BLaER1 (cell line): ENCODE data around the gene MBTPS1.

Source experiments
- H3K27ac ChIP-seq: shearing (Covaris generic); formaldehyde crosslinking; 2 replicates; pipeline ENCODE4 v1.8.1; 2022
- H3K27me3 ChIP-seq: shearing (Covaris generic); formaldehyde crosslinking; 2 replicates; pipeline ENCODE4 v1.8.1; 2022
- H3K36me3 ChIP-seq: shearing (Covaris generic); formaldehyde crosslinking; 2 replicates; pipeline ENCODE4 v1.8.1; 2022
- H3K4me1 ChIP-seq: shearing (Covaris generic); formaldehyde crosslinking; 2 replicates; pipeline ENCODE4 v1.8.1; 2022
- H3K4me2 ChIP-seq: shearing (Covaris generic); formaldehyde crosslinking; 2 replicates; pipeline ENCODE4 v1.8.1; 2022
- H3K4me3 ChIP-seq: shearing (Covaris generic); formaldehyde crosslinking; 2 replicates; pipeline ENCODE4 v1.8.1; 2022
- H3K9ac ChIP-seq: shearing (Covaris generic); formaldehyde crosslinking; 2 replicates; pipeline ENCODE4 v1.8.1; 2022
- H3K9me3 ChIP-seq: shearing (Covaris generic); formaldehyde crosslinking; 2 replicates; pipeline ENCODE4 v1.8.1; 2022
- H4K20me1 ChIP-seq: shearing (Covaris generic); formaldehyde crosslinking; 2 replicates; pipeline ENCODE4 v1.8.1; 2022
- Cebpa-rat ChIP-seq: shearing (Covaris generic); IDR thresholded peaks from 2 replicates; pipeline ENCODE4 v1.8.1; 2022

The MBTPS1 gene

GRCh38 chr16:84104231-84104630 lies 12.5 kb downstream of the MBTPS1 start:
- H3K27ac ChIP-seq: no peak overlapping the region
- H3K4me2 ChIP-seq: peak overlapping the region; percentile 75; the same call in 1 of the 2 replicates
- no peaks in the 10 kb centered on the region for H3K27me3 ChIP-seq
- TF ChIP-seq Cebpa-rat: no peak
- H3K4me1 ChIP-seq: peaks cover 63% of the 10 kb centered on the region
- no peak overlapping the region for H3K4me3 ChIP-seq
- peaks cover 61% of the 10 kb centered on the region for H3K36me3 ChIP-seq
- peaks cover 100% of the 10 kb centered on the region for H4K20me1 ChIP-seq
- H3K9me3 ChIP-seq: no peaks in the 10 kb centered on the region
- H3K9ac ChIP-seq: no peak overlapping the region

DNA sequence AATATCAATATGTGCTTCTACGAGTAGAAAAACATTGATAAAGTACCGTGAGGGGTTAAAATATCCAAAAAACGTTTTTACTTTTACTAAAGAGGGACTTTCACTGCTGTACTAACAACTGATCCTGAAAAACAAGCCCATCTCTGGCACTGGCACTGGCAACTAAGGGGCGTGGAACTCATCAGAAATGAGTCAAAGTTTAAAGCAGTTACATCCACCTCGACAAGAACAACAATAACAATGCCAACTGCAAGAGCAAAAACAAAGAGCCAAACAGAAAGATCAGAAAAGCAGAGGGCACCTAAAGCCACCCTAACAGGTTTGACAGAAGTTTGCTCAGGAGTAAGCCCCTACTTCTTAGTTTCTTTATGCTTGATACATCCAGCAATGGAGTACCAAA lies 13.1 kb downstream of the MBTPS1 start:
- no peaks in the 10 kb centered on the region for H3K27me3 ChIP-seq
- H3K36me3 ChIP-seq: peaks cover 61% of the 10 kb centered on the region
- H3K9me3 ChIP-seq: no peaks in the 10 kb centered on the region
- H3K4me2 ChIP-seq: no peak overlapping the region
- no peak for TF ChIP-seq Cebpa-rat
- H3K4me1 ChIP-seq: peaks cover 63% of the 10 kb centered on the region
- H3K27ac ChIP-seq: no peak overlapping the region
- H3K4me3 ChIP-seq: no peak overlapping the region
- H3K9ac ChIP-seq: no peak overlapping the region
- peaks cover 100% of the 10 kb centered on the region for H4K20me1 ChIP-seq

DNA sequence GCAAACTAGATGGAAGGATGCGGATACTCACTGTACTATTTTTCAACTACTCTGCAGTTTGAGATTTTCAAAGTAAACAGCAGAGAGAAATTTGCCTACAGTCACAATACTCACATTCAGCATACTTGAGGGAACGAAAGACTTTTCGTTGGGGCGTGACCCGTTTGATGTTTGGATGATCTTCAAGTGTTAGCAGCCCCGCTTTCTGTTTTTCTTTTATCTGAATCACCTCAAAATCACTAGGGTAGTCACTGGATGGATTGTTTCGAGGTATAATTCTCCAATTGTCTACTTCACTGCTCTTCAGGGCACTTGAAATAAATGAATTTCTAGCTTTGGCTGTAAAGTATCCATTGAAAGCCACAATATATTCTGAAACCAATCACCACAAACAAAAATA lies 17.8 kb downstream of the MBTPS1 start:
- Histone ChIP-seq H3K27me3 (no peaks in the 10 kb centered on the region), H3K4me3 (no peak overlapping the region), H3K9ac (no peak overlapping the region), H3K4me1 (peaks cover 33% of the 10 kb centered on the region), H3K27ac (no peak overlapping the region), H3K9me3 (no peaks in the 10 kb centered on the region), H3K4me2 (no peak overlapping the region), H3K36me3 (peaks cover 82% of the 10 kb centered on the region), H4K20me1 (peaks cover 100% of the 10 kb centered on the region)
- no peak for TF ChIP-seq Cebpa-rat

DNA sequence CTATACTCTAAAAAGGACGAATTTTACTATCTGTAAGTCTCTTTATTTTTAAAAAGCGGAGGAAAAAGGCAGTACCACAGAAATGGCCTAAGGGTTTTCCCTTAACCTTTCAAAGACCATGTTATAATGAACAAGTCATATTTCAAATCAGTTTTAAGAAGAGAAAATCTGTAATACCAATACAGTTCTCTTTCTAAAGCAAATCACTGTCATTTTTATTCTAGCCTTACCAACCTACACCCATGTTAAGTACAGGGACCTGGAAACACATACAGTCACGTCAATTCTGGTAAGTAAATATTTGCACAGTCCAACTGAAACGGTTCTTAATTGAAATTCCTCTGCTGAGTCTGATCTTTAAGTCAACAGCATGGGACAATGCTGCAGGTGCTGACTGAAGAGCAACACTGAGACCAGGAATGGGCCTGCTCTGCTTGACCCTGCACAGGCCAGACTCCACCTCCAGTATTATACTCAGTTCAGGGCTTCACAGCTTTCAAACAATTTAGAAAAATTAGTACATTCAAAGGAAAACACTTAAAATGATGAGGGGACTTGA lies 20.2 kb downstream of the MBTPS1 start:
- TF ChIP-seq Cebpa-rat: no peak
- peaks cover 100% of the 10 kb centered on the region for H4K20me1 ChIP-seq
- H3K4me1 ChIP-seq: peaks cover 23% of the 10 kb centered on the region
- no peak overlapping the region for H3K4me3 ChIP-seq
- H3K36me3 ChIP-seq: peaks cover 96% of the 10 kb centered on the region
- H3K9me3 ChIP-seq: no peaks in the 10 kb centered on the region
- H3K27ac ChIP-seq: no peak overlapping the region
- no peak overlapping the region for H3K9ac ChIP-seq
- H3K4me2 ChIP-seq: no peak overlapping the region
- H3K27me3 ChIP-seq: no peaks in the 10 kb centered on the region

DNA sequence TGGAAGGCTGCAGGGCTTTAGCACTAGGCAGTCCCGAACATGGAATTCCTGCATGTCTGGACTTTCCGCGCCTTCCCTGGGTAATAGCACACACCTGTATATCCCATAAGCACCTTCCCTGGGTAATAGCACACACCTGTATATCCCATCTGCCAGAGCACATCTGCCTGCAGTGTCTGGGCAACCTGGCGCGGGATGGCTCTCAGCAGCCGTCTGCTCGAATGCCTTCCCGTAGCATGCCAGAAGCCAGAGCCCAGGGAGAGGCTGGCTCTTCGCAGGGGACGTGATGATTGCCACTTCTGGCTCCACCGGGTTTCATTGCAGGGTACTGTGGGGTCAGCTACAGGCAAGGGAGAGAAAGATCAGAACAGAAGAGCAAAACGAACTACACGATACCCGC lies 21.3 kb downstream of the MBTPS1 start:
- no peak for TF ChIP-seq Cebpa-rat
- H3K4me3 ChIP-seq: no peak overlapping the region
- H3K4me1 ChIP-seq: peaks cover 24% of the 10 kb centered on the region
- H3K27ac ChIP-seq: no peak overlapping the region
- H4K20me1 ChIP-seq: peaks cover 100% of the 10 kb centered on the region
- no peaks in the 10 kb centered on the region for H3K27me3 ChIP-seq
- peaks cover 95% of the 10 kb centered on the region for H3K36me3 ChIP-seq
- H3K4me2 ChIP-seq: no peak overlapping the region
- no peak overlapping the region for H3K9ac ChIP-seq
- no peaks in the 10 kb centered on the region for H3K9me3 ChIP-seq

DNA sequence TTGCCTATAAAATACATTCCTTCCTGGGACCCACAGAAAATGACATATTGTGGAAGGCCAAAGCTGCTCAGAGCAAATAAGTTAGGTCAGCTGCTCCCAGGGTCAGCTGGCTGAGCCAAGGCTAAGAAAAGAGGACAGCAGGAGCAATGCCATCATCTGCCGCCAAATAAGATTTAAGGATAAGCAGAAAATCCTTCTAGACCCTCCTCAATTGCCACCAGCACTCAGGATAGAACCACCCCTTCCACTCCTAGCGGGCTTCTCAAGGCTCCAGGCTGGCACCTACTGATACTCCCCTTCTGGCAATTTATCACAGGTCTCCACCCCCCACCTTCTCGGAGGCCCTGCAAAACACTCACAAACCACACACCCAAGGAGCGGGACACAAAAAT lies 22.9 kb downstream of the MBTPS1 start:
- Histone ChIP-seq H3K4me2 (no peak overlapping the region), H3K36me3 (peaks cover 90% of the 10 kb centered on the region), H3K9ac (no peak overlapping the region), H3K27me3 (no peaks in the 10 kb centered on the region), H3K4me3 (no peak overlapping the region), H4K20me1 (peaks cover 100% of the 10 kb centered on the region), H3K9me3 (no peaks in the 10 kb centered on the region), H3K4me1 (peaks cover 31% of the 10 kb centered on the region), H3K27ac (no peak overlapping the region)
- no peak for TF ChIP-seq Cebpa-rat

GRCh38 chr16:84093120-84093878 lies 23.4 kb downstream of the MBTPS1 start:
- Histone ChIP-seq H3K27me3 (no peaks in the 10 kb centered on the region), H3K4me3 (no peak overlapping the region), H3K9me3 (no peaks in the 10 kb centered on the region), H3K9ac (no peak overlapping the region), H3K36me3 (peaks cover 84% of the 10 kb centered on the region), H3K4me1 (peaks cover 34% of the 10 kb centered on the region), H3K27ac (no peak overlapping the region), H3K4me2 (no peak overlapping the region), H4K20me1 (peaks cover 100% of the 10 kb centered on the region)
- TF ChIP-seq Cebpa-rat: no peak

GRCh38 chr16:84091460-84091859 lies 25.3 kb downstream of the MBTPS1 start:
- Histone ChIP-seq H3K4me1 (peaks cover 50% of the 10 kb centered on the region), H3K27ac (no peak overlapping the region), H3K27me3 (no peaks in the 10 kb centered on the region), H4K20me1 (peaks cover 100% of the 10 kb centered on the region), H3K4me3 (no peak overlapping the region), H3K9ac (no peak overlapping the region), H3K4me2 (no peak overlapping the region), H3K9me3 (no peaks in the 10 kb centered on the region), H3K36me3 (peaks cover 76% of the 10 kb centered on the region)
- no peak for TF ChIP-seq Cebpa-rat

DNA sequence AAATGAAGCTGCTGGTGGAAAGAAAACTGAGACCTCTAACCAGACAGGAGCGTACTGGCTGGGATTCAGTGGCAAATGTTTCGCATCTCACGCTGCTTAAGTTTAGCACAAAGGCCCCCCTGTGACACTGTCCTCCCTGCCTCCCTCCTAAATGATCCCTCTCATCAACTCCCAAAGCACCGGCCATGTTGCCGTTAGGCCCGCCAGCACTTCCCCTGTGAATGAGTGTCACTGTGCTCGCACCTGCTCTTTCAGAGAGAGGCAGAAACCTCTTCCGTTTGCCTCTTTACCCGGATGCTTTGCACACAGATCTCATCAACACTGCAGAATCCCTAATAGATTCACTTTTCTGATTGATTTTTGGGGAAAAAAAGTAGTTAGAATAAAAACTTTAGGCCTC lies 26.5 kb downstream of the MBTPS1 start:
- H3K4me2 ChIP-seq: peak overlapping the region; percentile 90
- no peak for TF ChIP-seq Cebpa-rat
- H4K20me1 ChIP-seq: peaks cover 93% of the 10 kb centered on the region
- peaks cover 69% of the 10 kb centered on the region for H3K36me3 ChIP-seq
- no peaks in the 10 kb centered on the region for H3K27me3 ChIP-seq
- no peak overlapping the region for H3K9ac ChIP-seq
- H3K4me1 ChIP-seq: peaks cover 63% of the 10 kb centered on the region
- H3K4me3 ChIP-seq: no peak overlapping the region
- H3K27ac ChIP-seq: no peak overlapping the region
- no peaks in the 10 kb centered on the region for H3K9me3 ChIP-seq

DNA sequence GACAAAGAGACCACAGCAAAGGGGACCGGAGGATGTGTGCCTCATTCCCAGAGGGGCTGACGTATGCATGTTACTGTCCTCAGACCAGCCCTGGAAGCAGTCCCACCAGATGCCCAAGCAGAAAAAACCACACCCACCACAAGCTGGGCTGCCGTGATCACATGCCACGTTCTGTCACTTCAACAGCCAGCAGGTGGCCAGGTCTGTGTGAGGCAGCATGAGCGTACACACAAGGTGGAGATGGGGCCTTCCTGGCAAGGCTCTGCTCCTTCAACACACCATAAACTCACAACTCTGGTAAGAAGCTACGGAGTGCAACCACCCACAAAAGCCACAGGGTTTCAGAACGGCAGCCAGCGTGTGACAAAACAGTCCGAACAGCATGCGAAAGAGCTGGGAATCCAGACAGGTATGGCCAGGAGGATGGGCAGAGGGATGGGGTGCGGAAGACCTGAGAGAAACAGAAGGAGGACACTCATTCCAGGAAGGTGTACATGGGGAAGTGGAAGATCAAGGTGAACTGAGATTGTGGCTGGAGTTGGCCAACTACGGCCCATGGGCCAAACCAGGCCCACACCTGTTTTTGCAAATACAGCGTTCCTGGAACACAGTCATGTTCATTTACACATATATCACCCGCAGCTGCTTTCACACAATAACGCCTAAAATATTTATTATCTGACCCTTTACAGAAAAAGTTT lies 27.9 kb downstream of the MBTPS1 start:
- Histone ChIP-seq H3K36me3 (peaks cover 67% of the 10 kb centered on the region), H3K27me3 (no peaks in the 10 kb centered on the region), H3K27ac (no peak overlapping the region), H3K4me2 (peak overlapping the region; percentile 90), H3K9ac (no peak overlapping the region), H3K4me1 (peaks cover 76% of the 10 kb centered on the region), H3K4me3 (no peak overlapping the region), H3K9me3 (no peaks in the 10 kb centered on the region), H4K20me1 (peaks cover 88% of the 10 kb centered on the region)
- no peak for TF ChIP-seq Cebpa-rat
